KOPT-K1 (cell line): ENCODE data around the gene AHI1.
"Not testable (repeated sequence)": the region's sequence is repeated elsewhere in the genome, so short reads cannot be mapped to it uniquely, and the experiment has no call there.

ENCODE experiments used
- H3K27ac ChIP-seq: fragments of 200-600 bp; sonication (generic); 2 replicates; pipeline ENCODE4 v1.5.1; 2016; ENCODE audit warnings: antibody characterized with exemption, mild to moderate bottlenecking, low read depth, low read length; ENCODE audit not compliant: poor library complexity, severe bottlenecking
- H3K36me3 ChIP-seq: fragments of 200-600 bp; sonication (generic); 2 replicates; pipeline ENCODE4 v1.5.1; 2017; ENCODE audit warnings: antibody characterized with exemption, mild to moderate bottlenecking, low read length, moderate library complexity; ENCODE audit not compliant: insufficient read depth
- H3K9me3 ChIP-seq: fragments of 200-600 bp; sonication (generic); 2 replicates; pipeline ENCODE4 v1.5.1; 2017; ENCODE audit warnings: antibody characterized with exemption, low read length, mild to moderate bottlenecking; ENCODE audit not compliant: insufficient read depth, poor library complexity, severe bottlenecking

AHI1 gene

GRCh38 chr6:135254471-135254870 lies 243.1 kb downstream of the AHI1 start:
- Histone ChIP-seq H3K9me3 (no peaks in the 10 kb centered on the region), H3K36me3 (no peaks in the 10 kb centered on the region), H3K27ac (peak overlapping the region; percentile 42)

- no peaks in the 10 kb centered on the region for H3K9me3 ChIP-seq
- no peaks in the 10 kb centered on the region for H3K36me3 ChIP-seq
- peak overlapping the region; percentile 81 for H3K27ac ChIP-seq
These were observed 245.8 kb downstream of the AHI1 start for GRCh38 chr6:135251498-135252441.

GRCh38 chr6:135250751-135251497 lies 246.6 kb downstream of the AHI1 start:
- no peaks in the 10 kb centered on the region for H3K9me3 ChIP-seq
- no peaks in the 10 kb centered on the region for H3K36me3 ChIP-seq
- H3K27ac ChIP-seq = peak overlapping the region; percentile 81

- no peaks in the 10 kb centered on the region for H3K9me3 ChIP-seq
- H3K27ac ChIP-seq = peak overlapping the region; percentile 81
- no peaks in the 10 kb centered on the region for H3K36me3 ChIP-seq
These were observed 247.3 kb downstream of the AHI1 start for GRCh38 chr6:135250234-135250633.

- not testable (repeated sequence) for H3K27ac ChIP-seq, H3K9me3 ChIP-seq, H3K36me3 ChIP-seq
These were observed 251.0 kb downstream of the AHI1 start for GRCh38 chr6:135246412-135247012.

GRCh38 chr6:135244805-135245204 lies 252.7 kb downstream of the AHI1 start:
- H3K9me3 ChIP-seq = no peaks in the 10 kb centered on the region
- H3K36me3 ChIP-seq = no peaks in the 10 kb centered on the region
- peak overlapping the region; percentile 53 for H3K27ac ChIP-seq

- H3K9me3 ChIP-seq = no peaks in the 10 kb centered on the region
- H3K36me3 ChIP-seq = no peaks in the 10 kb centered on the region
- H3K27ac ChIP-seq = peak overlapping the region; percentile 53
These were observed 253.4 kb downstream of the AHI1 start for GRCh38 chr6:135243871-135244796.

GRCh38 chr6:135240711-135241110 lies 256.8 kb downstream of the AHI1 start:
- no peaks in the 10 kb centered on the region for H3K36me3 ChIP-seq
- H3K27ac ChIP-seq = no peak overlapping the region
- no peaks in the 10 kb centered on the region for H3K9me3 ChIP-seq

- Histone ChIP-seq H3K27ac (peak overlapping the region; percentile 85), H3K9me3 (no peaks in the 10 kb centered on the region), H3K36me3 (peaks cover 21% of the 10 kb centered on the region; the same call in 1 of the 2 replicates)
These were observed 260.8 kb downstream of the AHI1 start for GRCh38 chr6:135236732-135237131.

- Histone ChIP-seq H3K27ac (peak overlapping the region; percentile 85), H3K36me3 (peaks cover 24% of the 10 kb centered on the region; the same call in 1 of the 2 replicates), H3K9me3 (no peaks in the 10 kb centered on the region)
These were observed 261.2 kb downstream of the AHI1 start for GRCh38 chr6:135236319-135236718.

GRCh38 chr6:135235716-135236115 lies 261.8 kb downstream of the AHI1 start:
- H3K9me3 ChIP-seq = no peaks in the 10 kb centered on the region
- peak overlapping the region; percentile 85 for H3K27ac ChIP-seq
- peaks cover 30% of the 10 kb centered on the region; the same call in 1 of the 2 replicates for H3K36me3 ChIP-seq

- H3K36me3 ChIP-seq = peaks cover 34% of the 10 kb centered on the region; the same call in 1 of the 2 replicates
- H3K27ac ChIP-seq = peak overlapping the region; percentile 85
- no peaks in the 10 kb centered on the region for H3K9me3 ChIP-seq
These were observed 263.1 kb downstream of the AHI1 start for GRCh38 chr6:135234492-135234780.

- peaks cover 39% of the 10 kb centered on the region; the same call in 1 of the 2 replicates for H3K36me3 ChIP-seq
- no peaks in the 10 kb centered on the region for H3K9me3 ChIP-seq
- peak overlapping the region; percentile 85 for H3K27ac ChIP-seq
These were observed 263.7 kb downstream of the AHI1 start for GRCh38 chr6:135233686-135234491.
